Lower lobe of right lung (tissue), 2 donors: Measurements from ENCODE around the gene NOTCH1. TPM values are rescaled to one million over a fixed set of nuclear protein-coding genes. Genes with fewer than 3 reads are reported as not detected.

Source experiments
- ATAC-seq, 2 donors: fragments of 200-7000 bp; cut with Tn5 transposase; one replicate each; pipeline ENCODE4 v1.9.1; 2020 to 2022; ENCODE audit warnings: mild to moderate bottlenecking in 2 of 2, moderate library complexity in 2 of 2
- DNase-seq: peaks from one replicate; pipeline ENCODE4 v3.0.0-alpha.2; 2020
- H3K27ac ChIP-seq: fragments of 200-600 bp; one replicate; pipeline ENCODE4 v1.8.0; 2022
- H3K27me3 ChIP-seq: fragments of 200-600 bp; one replicate; pipeline ENCODE4 v1.8.0; 2022; ENCODE audit warnings: low read depth
- H3K36me3 ChIP-seq: fragments of 200-600 bp; one replicate; pipeline ENCODE4 v1.8.0; 2022; ENCODE audit warnings: mild to moderate bottlenecking
- H3K4me1 ChIP-seq: fragments of 200-600 bp; one replicate; pipeline ENCODE4 v1.8.0; 2022
- H3K4me3 ChIP-seq: fragments of 200-600 bp; one replicate; pipeline ENCODE4 v1.8.0; 2022; ENCODE audit warnings: mild to moderate bottlenecking
- H3K9me3 ChIP-seq: fragments of 200-600 bp; one replicate; pipeline ENCODE4 v1.8.0; 2022
- intact Hi-C: fragments of 100-400 bp; cut with DNase I; formaldehyde crosslinking; loops from one replicate; pipeline ENCODE4 v1.11.0; 2022
- total RNA-seq: library from RNA; stranded (reverse); fragmentation: NEBNext Ultra II Directional; extraction: Animal tissue kit (Norgen Biotek cat#: 25700); gene quantifications from one replicate; pipeline ENCODE4 v1.2.1, GENCODE V29; 2021
- TF ChIP-seq, protein P1 (sequence below): fragments of 200-600 bp; IDR thresholded peaks from one replicate; pipeline ENCODE4 v1.8.0; 2022; ENCODE audit warnings: antibody characterized with exemption, mild to moderate bottlenecking
- donor health status: DM: no; HTN: yes; CAD: no; lungs with severe emphysema.

NOTCH1 gene
- total RNA-seq, 1 donor from 2014 or later = 91.4 TPM

DNA sequence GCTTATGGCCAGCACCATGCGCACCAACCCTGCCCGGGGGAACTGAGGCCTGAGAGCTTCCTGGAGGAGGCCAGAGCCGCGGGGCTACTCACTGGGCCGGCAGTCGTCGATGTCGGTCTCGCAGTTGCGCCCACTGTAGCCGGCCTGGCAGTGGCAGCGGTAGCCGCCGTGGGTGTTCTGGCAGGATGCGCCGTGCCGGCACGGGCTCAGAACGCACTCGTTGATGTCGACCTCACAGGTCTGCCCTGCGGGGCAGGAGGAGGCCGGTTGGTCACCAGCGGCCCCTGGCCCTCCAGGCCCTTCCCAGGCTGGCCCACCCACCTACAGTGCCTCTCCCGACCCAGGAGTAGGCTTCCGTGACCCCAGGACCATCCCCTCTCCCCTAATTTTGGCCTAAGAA lies 35.3 kb downstream of the NOTCH1 start:
- H3K4me1 ChIP-seq = peaks cover 34% of the 10 kb centered on the region
- intact Hi-C loops = no loop called here
- no peaks in the 10 kb centered on the region for H3K27me3 ChIP-seq
- peak overlapping the region; percentile 89 for H3K27ac ChIP-seq
- DNase-seq = no peak
- TF ChIP-seq, protein P1, sequence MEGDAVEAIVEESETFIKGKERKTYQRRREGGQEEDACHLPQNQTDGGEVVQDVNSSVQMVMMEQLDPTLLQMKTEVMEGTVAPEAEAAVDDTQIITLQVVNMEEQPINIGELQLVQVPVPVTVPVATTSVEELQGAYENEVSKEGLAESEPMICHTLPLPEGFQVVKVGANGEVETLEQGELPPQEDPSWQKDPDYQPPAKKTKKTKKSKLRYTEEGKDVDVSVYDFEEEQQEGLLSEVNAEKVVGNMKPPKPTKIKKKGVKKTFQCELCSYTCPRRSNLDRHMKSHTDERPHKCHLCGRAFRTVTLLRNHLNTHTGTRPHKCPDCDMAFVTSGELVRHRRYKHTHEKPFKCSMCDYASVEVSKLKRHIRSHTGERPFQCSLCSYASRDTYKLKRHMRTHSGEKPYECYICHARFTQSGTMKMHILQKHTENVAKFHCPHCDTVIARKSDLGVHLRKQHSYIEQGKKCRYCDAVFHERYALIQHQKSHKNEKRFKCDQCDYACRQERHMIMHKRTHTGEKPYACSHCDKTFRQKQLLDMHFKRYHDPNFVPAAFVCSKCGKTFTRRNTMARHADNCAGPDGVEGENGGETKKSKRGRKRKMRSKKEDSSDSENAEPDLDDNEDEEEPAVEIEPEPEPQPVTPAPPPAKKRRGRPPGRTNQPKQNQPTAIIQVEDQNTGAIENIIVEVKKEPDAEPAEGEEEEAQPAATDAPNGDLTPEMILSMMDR = no peak
- ATAC-seq = no peak
- no peaks in the 10 kb centered on the region for H3K9me3 ChIP-seq
- no peak overlapping the region for H3K4me3 ChIP-seq
- peaks cover 100% of the 10 kb centered on the region for H3K36me3 ChIP-seq

DNA sequence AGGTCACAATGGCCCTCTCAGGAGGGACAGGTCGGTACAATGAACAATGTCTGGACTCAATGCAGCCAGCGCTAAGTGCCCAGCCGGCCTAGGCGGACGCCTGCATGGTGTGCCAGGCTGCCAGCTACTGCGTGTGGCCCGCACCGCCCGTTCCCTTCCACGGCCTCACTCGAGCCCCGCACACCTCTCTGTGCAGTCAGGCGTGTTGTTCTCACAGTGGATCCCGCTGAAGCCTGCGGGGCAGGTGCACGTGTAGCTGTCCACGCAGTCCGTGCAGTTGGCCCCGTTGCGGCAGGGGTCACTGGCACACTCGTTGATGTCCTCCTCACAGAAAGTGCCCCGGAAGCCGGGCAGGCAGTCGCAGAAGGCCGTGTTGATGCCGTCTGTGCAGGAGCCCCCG lies 36.3 kb downstream of the NOTCH1 start:
- Histone ChIP-seq H3K36me3 (peaks cover 100% of the 10 kb centered on the region), H3K27me3 (no peaks in the 10 kb centered on the region), H3K9me3 (no peaks in the 10 kb centered on the region), H3K4me1 (peaks cover 34% of the 10 kb centered on the region), H3K27ac (peak overlapping the region; percentile 89), H3K4me3 (no peak overlapping the region)
- ATAC-seq = no peak
- TF ChIP-seq, protein P1 = no peak
- DNase-seq = no peak
- intact Hi-C loops = no loop called here

DNA sequence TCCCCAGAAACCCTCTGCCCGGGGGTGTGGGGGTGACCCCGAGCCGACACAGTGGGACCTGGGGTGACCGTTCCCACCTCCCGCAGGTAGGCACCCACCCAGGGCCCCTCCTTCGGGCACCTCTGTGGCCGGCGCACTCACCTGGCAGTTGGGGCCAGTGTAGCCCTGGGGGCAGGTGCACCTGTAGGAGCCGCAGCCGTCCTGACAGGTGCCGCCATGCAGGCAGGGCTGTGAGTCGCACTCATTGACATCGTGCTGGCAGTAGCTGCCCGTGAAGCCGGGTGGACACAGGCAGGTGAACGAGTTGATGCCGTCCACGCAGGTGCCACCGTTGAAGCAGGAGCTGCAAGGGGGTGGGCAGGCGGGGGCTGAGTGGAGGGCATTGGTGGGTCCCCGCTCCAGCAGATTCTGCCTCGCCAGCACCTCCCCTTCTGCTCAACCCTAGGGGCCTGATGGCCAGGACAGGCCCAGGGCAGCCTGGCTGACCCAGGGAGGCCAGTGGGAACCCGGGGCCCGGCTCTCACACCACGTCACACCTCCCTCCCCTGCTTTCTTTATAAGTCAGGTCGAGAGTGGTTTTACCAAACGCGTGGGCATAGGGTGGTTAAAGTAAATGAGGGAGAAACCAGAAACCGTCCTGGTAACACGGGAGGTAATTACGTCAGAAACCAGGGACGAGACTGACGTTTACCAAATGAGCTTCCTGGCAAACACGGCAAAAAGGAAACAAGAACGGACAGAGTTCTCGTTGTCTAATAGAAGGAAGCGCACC lies 36.9 kb downstream of the NOTCH1 start:
- Histone ChIP-seq H3K4me3 (no peak overlapping the region), H3K9me3 (no peaks in the 10 kb centered on the region), H3K4me1 (peaks cover 30% of the 10 kb centered on the region), H3K36me3 (peaks cover 100% of the 10 kb centered on the region), H3K27ac (peak overlapping the region; percentile 89), H3K27me3 (no peaks in the 10 kb centered on the region)
- TF ChIP-seq, protein P1 = no peak
- ATAC-seq (no peak), DNase-seq (no peak)
- intact Hi-C loops = no loop called here

DNA sequence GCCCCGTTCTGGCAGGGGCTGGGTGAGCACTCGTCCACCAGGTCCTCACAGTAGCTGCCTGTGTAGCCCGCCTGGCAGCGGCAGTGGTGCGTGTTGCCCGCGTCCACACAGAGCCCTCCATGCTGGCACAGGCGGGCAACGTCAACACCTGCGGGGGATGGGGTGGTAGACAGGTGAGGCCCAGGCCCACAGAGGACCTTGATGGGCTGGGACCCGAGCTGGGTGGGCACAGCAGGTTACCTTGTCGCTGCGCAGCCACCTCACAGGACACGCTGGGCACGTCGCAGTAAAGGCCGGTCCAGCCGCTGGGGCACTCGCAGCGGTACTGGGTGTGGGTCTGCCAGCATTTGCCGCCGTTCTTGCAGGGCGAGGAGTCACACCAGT lies 37.9 kb downstream of the NOTCH1 start:
- TF ChIP-seq, protein P1 = no peak
- DNase-seq (no peak), ATAC-seq (no peak)
- no peak overlapping the region for H3K4me3 ChIP-seq
- peaks cover 100% of the 10 kb centered on the region for H3K36me3 ChIP-seq
- no peaks in the 10 kb centered on the region for H3K27me3 ChIP-seq
- no peak overlapping the region for H3K27ac ChIP-seq
- peaks cover 23% of the 10 kb centered on the region for H3K4me1 ChIP-seq
- no peaks in the 10 kb centered on the region for H3K9me3 ChIP-seq
- intact Hi-C loops = no loop called here

DNA sequence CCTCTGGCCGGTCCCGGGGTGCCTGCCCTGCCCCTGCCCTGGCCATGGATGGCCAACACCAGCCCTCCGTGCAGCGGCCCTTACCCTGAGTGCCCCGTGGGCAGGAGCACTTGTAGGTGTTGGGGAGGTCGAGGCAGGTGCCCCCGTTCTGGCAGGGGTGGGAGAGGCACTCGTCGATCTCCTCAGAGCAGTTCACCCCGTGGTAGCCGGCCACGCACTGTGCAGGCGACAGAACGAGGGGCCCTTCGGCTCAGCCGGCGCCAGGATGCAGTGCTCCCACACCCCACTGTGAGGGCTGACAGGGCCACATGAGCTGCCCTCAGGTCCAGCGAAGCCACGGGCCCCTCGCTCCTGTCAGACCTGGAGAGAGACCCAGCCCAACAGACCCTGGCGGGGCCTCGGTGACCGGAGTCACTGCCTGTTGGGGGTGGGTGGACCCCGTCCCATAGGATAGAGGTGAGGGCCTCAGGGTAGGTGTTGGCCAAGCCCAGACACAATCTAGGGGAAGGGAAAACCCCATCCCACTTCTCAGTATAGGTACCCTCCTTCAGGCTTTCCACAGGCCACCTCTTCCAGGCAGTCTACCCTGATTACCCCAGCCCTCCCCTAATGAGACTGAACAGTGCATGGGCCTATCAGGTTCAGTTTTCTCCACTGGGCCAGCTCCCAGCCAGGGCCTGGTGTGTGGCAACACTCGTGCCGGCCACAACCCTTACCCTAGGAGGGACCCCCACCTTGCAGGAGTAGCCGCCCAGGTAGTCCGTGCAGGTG lies 38.4 kb downstream of the NOTCH1 start:
- no peaks in the 10 kb centered on the region for H3K9me3 ChIP-seq
- DNase-seq (no peak), ATAC-seq (no peak)
- TF ChIP-seq, protein P1 = no peak
- intact Hi-C loops = no loop called here
- no peak overlapping the region for H3K4me3 ChIP-seq
- H3K4me1 ChIP-seq = peaks cover 22% of the 10 kb centered on the region
- H3K27ac ChIP-seq = no peak overlapping the region
- no peaks in the 10 kb centered on the region for H3K27me3 ChIP-seq
- peaks cover 100% of the 10 kb centered on the region for H3K36me3 ChIP-seq
